H1 (cell line): ENCODE measurements around the gene E2F8. TPM values are rescaled to one million over a fixed set of nuclear protein-coding genes. Genes with fewer than 3 reads are reported as not detected.

Experiments used
- BRCA1 ChIP-seq: IDR thresholded peaks from 2 replicates; pipeline ENCODE4 v1.6.1; 2012; ENCODE audit warnings: low read depth, low read length, improper control_type of control experiment
- HDAC2 ChIP-seq, 2 experiments: fragments of 300-600 bp in 1 of 2; sonication (generic) in 1 of 2; IDR thresholded peaks; 2 replicates each; pipeline ENCODE4 v1.6.1; 2011 to 2012; ENCODE audit warnings: low read depth in 2 of 2, low read length in 2 of 2, mild to moderate bottlenecking in 2 of 2, moderate library complexity in 2 of 2, borderline replicate concordance in 1 of 2, inconsistent platforms in 1 of 2
- HDAC6 ChIP-seq: IDR thresholded peaks from one replicate; pipeline ENCODE4 v1.7.1; 2012; ENCODE audit warnings: low read depth, mild to moderate bottlenecking, inconsistent platforms, low read length, moderate library complexity
- KDM5A ChIP-seq: fragments of 200-600 bp; IDR thresholded peaks from 2 replicates; pipeline ENCODE4 v1.7.1; 2012; ENCODE audit warnings: mild to moderate bottlenecking, low read length, inconsistent platforms, mixed read lengths
- RAD21 ChIP-seq, 2 experiments: IDR thresholded peaks in 1 of 2; conservative IDR thresholded peaks in 1 of 2; 2 replicates each; pipeline ENCODE4 v1.6.1; 2011; ENCODE audit warnings: low read depth in 2 of 2, low read length in 2 of 2, improper control_type of control experiment in 1 of 2, inconsistent platforms in 1 of 2, mild to moderate bottlenecking in 1 of 2, moderate library complexity in 1 of 2
- TEAD4 ChIP-seq: IDR thresholded peaks from 2 replicates; pipeline ENCODE4 v1.6.1; 2012; ENCODE audit warnings: low read depth, low read length, inconsistent platforms, mixed read lengths
- YY1 ChIP-seq: IDR thresholded peaks from 2 replicates; pipeline ENCODE4 v1.6.1; 2011; ENCODE audit warnings: low read depth, mild to moderate bottlenecking, low read length
- polyA plus RNA-seq, 7 experiments: library from polyadenylated mRNA; depleted of rRNA in 3 of 7; stranded (reverse) in 5 of 7; unstranded in 2 of 7; fragments of >200 nt in 5 of 7; fragments of 200-250 nt in 2 of 7; gene quantifications; 1 replicate in 5 of 7; 2 replicates in 1 of 7; 4 replicates in 1 of 7; pipeline versions ENCODE4 v1.2.1 to v1.2.3, GENCODE V29; 2011 to 2013; ENCODE audit warnings: missing spikeins in 2 of 7, mixed read lengths in 2 of 7
- total RNA-seq: library from RNA; stranded (reverse); fragmentation: NEBNext Ultra II Directional; extraction: Animal tissue kit (Norgen Biotek cat#: 25700); gene quantifications from 2 replicates; pipeline ENCODE4 v1.2.1, GENCODE V29; 2021

The E2F8 gene
- total and polyA plus RNA-seq, 2 of the 8 experiments (the other 6 are each of a cell fraction or from before 2014, with no cell fraction given), result 5.4 to 11.4 TPM

DNA sequence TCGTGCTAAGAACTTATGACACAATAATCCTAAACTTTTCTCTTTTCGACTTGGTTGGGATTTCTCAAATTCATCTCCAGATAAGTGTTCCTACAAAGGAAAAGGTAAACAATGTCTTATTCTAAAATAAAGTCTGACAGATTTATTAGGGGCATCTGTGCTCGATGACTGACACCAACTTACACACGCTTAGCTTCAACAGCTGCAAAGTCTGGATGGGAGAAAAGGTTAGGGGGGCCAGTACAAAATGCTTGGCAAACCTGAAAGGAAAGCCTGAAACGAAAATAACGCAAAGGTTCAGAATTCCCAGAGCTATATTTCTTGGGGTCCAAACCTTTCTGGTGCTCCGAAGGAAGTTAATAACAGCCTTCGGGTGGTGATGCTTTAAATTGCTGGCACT lies 3.4 kb downstream of the E2F8 start (continued):
- TF ChIP-seq BRCA1 (no peak), RAD21 (IDR thresholded peaks at IDR 0.05 in 1 of 2, conservative IDR thresholded peaks at IDR 0.05 in 1 of 2; ENCODE audit: low read depth in 2 of 2, low read length in 2 of 2) (no peak), YY1 (no peak), KDM5A (no peak), HDAC6 (no peak), TEAD4 (no peak), HDAC2 (IDR thresholded peaks at IDR 0.05; ENCODE audit: borderline replicate concordance in 1 of 2, low read depth in 2 of 2, low read length in 2 of 2) (no peak)
